ENCODE measurements around the gene PRRC2A. TPM values are rescaled to one million over a fixed set of nuclear protein-coding genes. Genes with fewer than 3 reads are reported as not detected.

Gene PRRC2A
- total RNA-seq, 1 donor from 2014 or later, result 188 TPM

DNA sequence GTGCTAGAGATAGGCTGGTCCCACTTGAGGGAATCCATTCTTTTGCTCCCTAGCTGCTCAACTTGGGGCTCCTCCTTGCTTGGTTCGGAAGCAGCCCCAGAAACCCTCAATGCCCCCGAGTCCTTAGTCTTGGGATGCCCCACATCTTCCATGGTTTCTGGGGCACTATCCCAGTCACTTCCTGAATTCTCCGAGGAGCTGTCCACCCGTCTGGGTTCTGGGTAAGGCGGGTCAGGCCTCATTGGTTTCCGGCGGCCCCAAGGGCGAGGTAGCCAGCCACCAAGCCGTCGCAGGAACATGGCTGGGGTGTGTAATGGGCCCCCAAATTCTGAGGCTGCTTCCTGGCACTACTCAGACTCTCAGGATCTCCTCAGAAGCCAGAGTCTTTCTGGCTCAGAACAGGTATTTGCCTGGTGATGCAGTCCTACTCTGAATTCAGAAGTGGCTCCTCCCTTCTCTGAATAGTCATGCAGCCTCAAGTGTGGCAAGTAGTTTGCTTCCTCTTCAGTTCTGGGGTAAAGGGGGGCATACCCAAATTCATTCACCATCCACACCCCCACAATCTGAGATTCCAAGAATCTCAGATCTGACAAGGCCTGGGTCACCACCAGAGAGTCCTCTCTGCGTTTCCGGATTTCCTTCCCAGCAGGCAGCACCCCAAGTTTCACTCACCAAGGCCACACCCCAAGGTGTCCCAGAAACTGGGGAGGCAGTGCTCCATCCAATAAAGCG, 39.3 kb downstream of the PRRC2A start:
- no peak for FAIRE-seq
- peak overlapping the region; percentile 58 for H3K27ac ChIP-seq (ENCODE audit: low read depth, low read length)

GRCh38 chr6:31660381-31661261, 40.1 kb downstream of the PRRC2A start, which contains the start of gene C6orf47:
Gene C6orf47, minus strand, starts transcription at chr6:31660778. Its CDS starts 831 bp downstream, at chr6:31659947.
- Histone ChIP-seq H3K27ac (ENCODE audit: low read depth, low read length) (peak within 1 kb of the TSS; percentile 58), H3K4me2 (ENCODE audit: low read length) (peak within 1 kb of the TSS; percentile 99), H3K9me3 (ENCODE audit: insufficient read depth, low read depth, low read length) (no peaks in the 10 kb centered on the region), H2AFZ (ENCODE audit: low read depth, low read length) (peak within 1 kb of the TSS; percentile 51), H3K4me3 (ENCODE audit: insufficient read depth, low read depth, low read length) (peak within 1 kb of the TSS; percentile 82), H3K9ac (ENCODE audit: low read length) (peak within 1 kb of the TSS; percentile 85), H3K27me3 (ENCODE audit: insufficient read depth, low read length) (no peaks in the 10 kb centered on the region), H3K79me2 (ENCODE audit: insufficient read depth, low read length) (peaks cover 83% of the 10 kb centered on the region), H3K4me1 (ENCODE audit: insufficient read depth, low read length) (peaks cover 43% of the 10 kb centered on the region), H3K36me3 (ENCODE audit: insufficient read depth, low read length) (peaks cover 5% of the 10 kb centered on the region), H4K20me1 (ENCODE audit: insufficient read depth, low read length) (peaks cover 32% of the 10 kb centered on the region)
- Mint-ChIP-seq H3K4me3 (ENCODE audit: unreplicated experiment) (peak within 1 kb of the TSS; percentile 90), H3K36me3 (ENCODE audit: low read depth, unreplicated experiment) (peaks cover 22% of the 10 kb centered on the region), H3K27ac (ENCODE audit: unreplicated experiment) (peak within 1 kb of the TSS; percentile 79), H3K9me3 (ENCODE audit: unreplicated experiment) (no peaks in the 10 kb centered on the region), H3K27me3 (ENCODE audit: low read depth, unreplicated experiment) (no peaks in the 10 kb centered on the region), H3K4me1 (ENCODE audit: low read depth, unreplicated experiment) (peaks cover 31% of the 10 kb centered on the region)
- FAIRE-seq, result no peak
- peak; percentile 59 for DNase-seq (ENCODE audit: low read depth)
- TF ChIP-seq EZH2 (IDR thresholded peaks at IDR 0.05; ENCODE audit: insufficient read depth, low read length), result no peak
- TF ChIP-seq, protein P1, sequence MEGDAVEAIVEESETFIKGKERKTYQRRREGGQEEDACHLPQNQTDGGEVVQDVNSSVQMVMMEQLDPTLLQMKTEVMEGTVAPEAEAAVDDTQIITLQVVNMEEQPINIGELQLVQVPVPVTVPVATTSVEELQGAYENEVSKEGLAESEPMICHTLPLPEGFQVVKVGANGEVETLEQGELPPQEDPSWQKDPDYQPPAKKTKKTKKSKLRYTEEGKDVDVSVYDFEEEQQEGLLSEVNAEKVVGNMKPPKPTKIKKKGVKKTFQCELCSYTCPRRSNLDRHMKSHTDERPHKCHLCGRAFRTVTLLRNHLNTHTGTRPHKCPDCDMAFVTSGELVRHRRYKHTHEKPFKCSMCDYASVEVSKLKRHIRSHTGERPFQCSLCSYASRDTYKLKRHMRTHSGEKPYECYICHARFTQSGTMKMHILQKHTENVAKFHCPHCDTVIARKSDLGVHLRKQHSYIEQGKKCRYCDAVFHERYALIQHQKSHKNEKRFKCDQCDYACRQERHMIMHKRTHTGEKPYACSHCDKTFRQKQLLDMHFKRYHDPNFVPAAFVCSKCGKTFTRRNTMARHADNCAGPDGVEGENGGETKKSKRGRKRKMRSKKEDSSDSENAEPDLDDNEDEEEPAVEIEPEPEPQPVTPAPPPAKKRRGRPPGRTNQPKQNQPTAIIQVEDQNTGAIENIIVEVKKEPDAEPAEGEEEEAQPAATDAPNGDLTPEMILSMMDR (IDR thresholded peaks at IDR 0.05; ENCODE audit: insufficient read depth, low read depth, low read length), result no peak

More for the DNA sequence above, 39.3 kb downstream of the PRRC2A start:
- TF ChIP-seq, protein P1 (IDR thresholded peaks at IDR 0.05; ENCODE audit: insufficient read depth, low read depth, low read length), result no peak
- no peak for TF ChIP-seq EZH2 (IDR thresholded peaks at IDR 0.05; ENCODE audit: insufficient read depth, low read length)
- no peaks in the 10 kb centered on the region for H3K9me3 ChIP-seq (ENCODE audit: insufficient read depth, low read depth, low read length)
- H3K4me2 ChIP-seq (ENCODE audit: low read length), result peak overlapping the region; percentile 99
- H3K9me3 Mint-ChIP-seq (ENCODE audit: unreplicated experiment), result no peaks in the 10 kb centered on the region
- H3K27me3 ChIP-seq (ENCODE audit: insufficient read depth, low read length), result no peaks in the 10 kb centered on the region
- H2AFZ ChIP-seq (ENCODE audit: low read depth, low read length), result peak overlapping the region; percentile 51
- H3K4me1 Mint-ChIP-seq (ENCODE audit: low read depth, unreplicated experiment), result peaks cover 30% of the 10 kb centered on the region
- peaks cover 25% of the 10 kb centered on the region for H3K36me3 Mint-ChIP-seq (ENCODE audit: low read depth, unreplicated experiment)
- peaks cover 32% of the 10 kb centered on the region for H4K20me1 ChIP-seq (ENCODE audit: insufficient read depth, low read length)
- peak; percentile 19 for DNase-seq (ENCODE audit: low read depth)
- H3K4me3 ChIP-seq (ENCODE audit: insufficient read depth, low read depth, low read length), result peak overlapping the region; percentile 82
- peaks cover 83% of the 10 kb centered on the region for H3K79me2 ChIP-seq (ENCODE audit: insufficient read depth, low read length)
- peaks cover 5% of the 10 kb centered on the region for H3K36me3 ChIP-seq (ENCODE audit: insufficient read depth, low read length)
- peak overlapping the region; percentile 90 for H3K4me3 Mint-ChIP-seq (ENCODE audit: unreplicated experiment)
- H3K27ac Mint-ChIP-seq (ENCODE audit: unreplicated experiment), result peak overlapping the region; percentile 75
- peak overlapping the region; percentile 85 for H3K9ac ChIP-seq (ENCODE audit: low read length)
- H3K27me3 Mint-ChIP-seq (ENCODE audit: low read depth, unreplicated experiment), result no peaks in the 10 kb centered on the region
- peaks cover 43% of the 10 kb centered on the region for H3K4me1 ChIP-seq (ENCODE audit: insufficient read depth, low read length)
